Immature natural killer cell (primary cell): ENCODE data around the gene FAM241A. TPM values are rescaled to one million over a fixed set of nuclear protein-coding genes. Genes with fewer than 3 reads are reported as not detected.
"Not testable (repeated sequence)": the region's sequence is repeated elsewhere in the genome, so short reads cannot be mapped to it uniquely, and the experiment has no call there.

ENCODE experiments used
- DNase-seq, 3 donors: peaks; one replicate each; pipeline ENCODE4 v3.0.0; 2022; ENCODE audit warnings: mixed read lengths in 1 of 3
- H3K27ac Mint-ChIP-seq, 6 donors: one replicate each; pipeline ENCODE4 v1.8.0; 2020; ENCODE audit warnings: mixed read lengths in 6 of 6, mild to moderate bottlenecking in 5 of 6, inconsistent platforms in 4 of 6, moderate library complexity in 3 of 6
- H3K27me3 Mint-ChIP-seq, 3 donors: one replicate each; pipeline ENCODE4 v1.8.0; 2020 to 2021; ENCODE audit warnings: low read depth in 3 of 3, mild to moderate bottlenecking in 3 of 3, mixed read lengths in 3 of 3, moderate library complexity in 3 of 3, inconsistent platforms in 1 of 3
- H3K36me3 Mint-ChIP-seq, 3 donors: one replicate each; pipeline ENCODE4 v1.8.0; 2020; ENCODE audit warnings: mixed read lengths in 3 of 3, inconsistent platforms in 2 of 3, mild to moderate bottlenecking in 2 of 3
- H3K4me1 Mint-ChIP-seq, 2 donors: one replicate each; pipeline ENCODE4 v1.8.0; 2020; ENCODE audit warnings: inconsistent platforms in 2 of 2, mild to moderate bottlenecking in 2 of 2, mixed read lengths in 2 of 2, moderate library complexity in 1 of 2
- H3K4me3 Mint-ChIP-seq, 5 donors: one replicate each; pipeline ENCODE4 v1.8.0; 2020; ENCODE audit warnings: mild to moderate bottlenecking in 5 of 5, mixed read lengths in 5 of 5, inconsistent platforms in 3 of 5, moderate library complexity in 3 of 5
- H3K9me3 Mint-ChIP-seq, 6 donors: one replicate each; pipeline ENCODE4 v1.8.0; 2020; ENCODE audit warnings: mild to moderate bottlenecking in 6 of 6, mixed read lengths in 6 of 6, inconsistent platforms in 4 of 6, moderate library complexity in 3 of 6
- polyA plus RNA-seq, 3 donors: library from polyadenylated mRNA; unstranded; fragments of 300-500 nt; fragmentation: Illumina TruSeq; gene quantifications; one replicate each; pipeline ENCODE4 v1.2.3, GENCODE V29; 2021

Gene FAM241A
- 1 to 10 TPM in 1 of 3 donors, under 1 TPM in 2; 0.67 to 1.4 (median 0.71) TPM for polyA plus RNA-seq

GRCh38 chr4:112145326-112145789 lies at the start of gene FAM241A:
FAM241A (plus strand) TSS chr4:112145454; CDS start chr4:112145581, 127 bp downstream.
- Mint-ChIP-seq H3K36me3 (no peaks in the 10 kb centered on the region), H3K27me3 (peaks cover 3 to 9% (median 5%) of the 10 kb centered on the region in 3 donors), H3K4me1 (peaks cover 11 to 19% of the 10 kb centered on the region in 2 donors), H3K9me3 (no peaks in the 10 kb centered on the region), H3K27ac (peak within 1 kb of the TSS; percentile 61 to 95 (median 88)), H3K4me3 (peak within 1 kb of the TSS; percentile 84 to 95 (median 93))
- peak; percentile 82 to 85 (median 84) for DNase-seq

DNA sequence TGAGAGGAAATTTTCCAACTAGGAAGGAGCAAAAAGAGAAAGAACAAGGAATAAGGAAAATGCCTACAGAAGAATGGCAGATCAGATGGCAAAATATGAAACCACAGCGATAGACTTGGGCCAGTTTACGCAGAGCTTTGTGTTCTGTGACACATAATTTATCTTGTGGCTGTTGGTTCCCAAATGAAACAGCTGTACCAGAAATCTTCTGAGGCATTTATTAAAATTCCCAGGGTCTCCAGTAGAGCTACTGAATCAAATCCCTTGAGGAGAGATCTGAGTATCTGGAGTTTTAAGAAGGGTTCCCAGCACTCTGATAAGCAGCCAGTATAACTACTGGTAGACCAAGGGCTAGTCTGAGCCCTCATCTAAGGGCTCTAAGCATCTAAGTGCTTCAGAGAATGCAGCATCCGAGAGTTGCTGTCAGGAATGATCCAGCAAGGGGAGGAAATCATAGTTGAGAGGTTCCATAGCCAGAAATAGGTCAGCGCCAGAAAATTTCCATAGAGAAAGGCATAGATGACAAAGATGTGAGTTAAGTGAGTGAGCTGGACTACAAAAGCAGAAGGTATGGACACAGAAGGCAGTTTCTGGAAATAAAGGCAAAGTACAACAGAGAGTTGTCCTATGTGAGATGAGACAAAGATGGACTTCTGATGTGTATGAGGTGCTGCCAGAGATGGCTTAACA lies 46.3 kb upstream of the FAM241A start:
- Mint-ChIP-seq H3K36me3 (no peaks in the 10 kb centered on the region), H3K4me3 (no peak overlapping the region), H3K9me3 (no peaks in the 10 kb centered on the region), H3K27ac (no peak overlapping the region), H3K4me1 (no peaks in the 10 kb centered on the region), H3K27me3 (peaks cover 0 to 8% (median 6%) of the 10 kb centered on the region in 3 donors)
- no peak for DNase-seq

DNA sequence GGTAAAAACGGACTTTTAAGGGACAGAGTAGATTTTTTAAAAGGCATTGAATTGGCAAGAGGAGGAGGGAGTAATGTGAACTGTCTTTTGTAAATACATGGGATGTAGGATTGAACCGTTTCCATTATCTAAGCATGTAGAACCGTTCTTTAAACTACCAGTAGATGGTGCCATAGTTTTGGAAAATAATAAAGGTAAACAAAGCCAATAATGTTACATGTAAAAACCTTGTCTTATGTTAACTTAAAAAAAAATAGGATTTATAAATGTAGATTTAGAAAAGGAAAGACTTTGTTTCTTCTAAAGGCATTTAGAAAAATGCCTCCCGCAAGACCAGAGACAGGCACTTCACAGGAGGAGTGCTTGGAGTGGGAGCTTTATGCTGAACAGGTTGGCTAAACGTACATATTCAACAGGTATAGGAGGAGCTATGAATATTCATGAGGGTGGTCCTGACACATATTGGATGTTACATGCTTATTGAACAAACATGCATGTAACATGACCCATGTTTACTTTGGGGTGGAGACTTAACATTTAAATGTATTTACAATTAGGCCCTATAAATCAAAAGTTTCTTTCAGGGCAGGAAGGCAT lies 45.5 kb upstream of the FAM241A start:
- no peaks in the 10 kb centered on the region for H3K36me3 Mint-ChIP-seq
- H3K27ac Mint-ChIP-seq = no peak overlapping the region
- H3K4me1 Mint-ChIP-seq = no peaks in the 10 kb centered on the region
- H3K9me3 Mint-ChIP-seq = no peaks in the 10 kb centered on the region
- H3K4me3 Mint-ChIP-seq = no peak overlapping the region
- H3K27me3 Mint-ChIP-seq = peaks cover 0 to 8% (median 6%) of the 10 kb centered on the region in 3 donors
- DNase-seq = peak; percentile 28 to 38 (median 34)

GRCh38 chr4:112102875-112103370 lies 42.3 kb upstream of the FAM241A start:
- H3K27me3 Mint-ChIP-seq = peaks cover 0 to 4% (median 0%) of the 10 kb centered on the region in 3 donors
- no peaks in the 10 kb centered on the region for H3K9me3 Mint-ChIP-seq
- DNase-seq = no peak
- no peaks in the 10 kb centered on the region for H3K4me1 Mint-ChIP-seq
- no peak overlapping the region for H3K27ac Mint-ChIP-seq
- no peak overlapping the region for H3K4me3 Mint-ChIP-seq
- H3K36me3 Mint-ChIP-seq = no peaks in the 10 kb centered on the region

- H3K27me3 Mint-ChIP-seq = peaks cover 0 to 2% (median 0%) of the 10 kb centered on the region in 3 donors
- H3K36me3 Mint-ChIP-seq = no peaks in the 10 kb centered on the region
- no peak for DNase-seq
- H3K27ac Mint-ChIP-seq = no peak overlapping the region
- H3K4me3 Mint-ChIP-seq = no peak overlapping the region
- no peaks in the 10 kb centered on the region for H3K9me3 Mint-ChIP-seq
- H3K4me1 Mint-ChIP-seq = no peaks in the 10 kb centered on the region
These were observed 39.9 kb upstream of the FAM241A start for GRCh38 chr4:112105201-112105969.

- Mint-ChIP-seq H3K9me3 (no peaks in the 10 kb centered on the region), H3K4me3 (no peak overlapping the region), H3K27ac (no peak overlapping the region), H3K36me3 (no peaks in the 10 kb centered on the region), H3K4me1 (no peaks in the 10 kb centered on the region), H3K27me3 (peaks cover 0 to 1% (median 0%) of the 10 kb centered on the region in 3 donors)
- DNase-seq = no peak
These were observed 35.7 kb upstream of the FAM241A start for GRCh38 chr4:112109360-112110058.

DNA sequence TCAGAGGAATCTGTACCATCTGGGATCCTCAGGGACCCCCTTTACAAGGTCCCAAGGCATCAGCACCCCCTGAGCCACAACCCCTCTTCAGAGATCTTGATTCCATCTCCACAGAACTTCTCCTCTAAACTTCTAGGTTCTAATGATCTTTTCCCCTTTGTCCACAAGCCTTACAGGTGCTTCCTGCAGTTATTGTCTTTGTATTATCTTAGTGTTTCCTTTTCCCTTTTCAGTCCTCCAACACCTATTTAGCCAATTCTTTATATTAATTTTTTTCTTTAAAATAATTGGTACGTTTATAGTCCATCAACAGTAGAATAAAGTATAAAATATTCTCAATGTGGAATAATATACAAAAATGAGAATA lies 35.2 kb upstream of the FAM241A start:
- H3K4me3 Mint-ChIP-seq = no peak overlapping the region
- no peak overlapping the region for H3K27ac Mint-ChIP-seq
- DNase-seq = no peak
- peaks cover 0 to 1% (median 0%) of the 10 kb centered on the region in 3 donors for H3K27me3 Mint-ChIP-seq
- H3K9me3 Mint-ChIP-seq = no peaks in the 10 kb centered on the region
- no peaks in the 10 kb centered on the region for H3K4me1 Mint-ChIP-seq
- no peaks in the 10 kb centered on the region for H3K36me3 Mint-ChIP-seq

GRCh38 chr4:112111306-112111705 lies 33.9 kb upstream of the FAM241A start:
- Mint-ChIP-seq H3K4me3 (no peak overlapping the region), H3K36me3 (no peaks in the 10 kb centered on the region), H3K9me3 (no peaks in the 10 kb centered on the region), H3K27me3 (peaks cover 0 to 1% (median 0%) of the 10 kb centered on the region in 3 donors), H3K27ac (no peak overlapping the region), H3K4me1 (no peaks in the 10 kb centered on the region)
- no peak for DNase-seq

DNA sequence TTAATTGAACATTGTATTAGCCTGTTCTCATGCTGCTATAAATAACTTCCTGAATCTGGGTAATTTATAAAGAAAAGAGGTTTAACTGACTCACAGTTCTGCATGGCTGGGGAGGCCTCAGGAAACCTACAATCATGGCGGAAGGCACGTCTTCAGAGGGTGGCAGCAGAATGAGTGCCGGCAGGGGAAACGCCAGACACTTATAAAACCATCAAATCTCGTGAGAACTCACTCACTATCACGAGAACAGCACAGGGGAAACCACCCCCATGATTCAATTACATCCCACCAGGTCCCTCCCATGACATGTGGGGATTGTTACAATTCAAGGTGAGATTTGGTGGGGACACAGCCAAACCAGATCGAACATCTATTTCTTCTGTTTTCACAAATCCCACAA lies 33.2 kb upstream of the FAM241A start:
- H3K4me3 Mint-ChIP-seq, H3K36me3 Mint-ChIP-seq, H3K4me1 Mint-ChIP-seq, DNase-seq, H3K9me3 Mint-ChIP-seq, H3K27ac Mint-ChIP-seq, H3K27me3 Mint-ChIP-seq: not testable (repeated sequence)

DNA sequence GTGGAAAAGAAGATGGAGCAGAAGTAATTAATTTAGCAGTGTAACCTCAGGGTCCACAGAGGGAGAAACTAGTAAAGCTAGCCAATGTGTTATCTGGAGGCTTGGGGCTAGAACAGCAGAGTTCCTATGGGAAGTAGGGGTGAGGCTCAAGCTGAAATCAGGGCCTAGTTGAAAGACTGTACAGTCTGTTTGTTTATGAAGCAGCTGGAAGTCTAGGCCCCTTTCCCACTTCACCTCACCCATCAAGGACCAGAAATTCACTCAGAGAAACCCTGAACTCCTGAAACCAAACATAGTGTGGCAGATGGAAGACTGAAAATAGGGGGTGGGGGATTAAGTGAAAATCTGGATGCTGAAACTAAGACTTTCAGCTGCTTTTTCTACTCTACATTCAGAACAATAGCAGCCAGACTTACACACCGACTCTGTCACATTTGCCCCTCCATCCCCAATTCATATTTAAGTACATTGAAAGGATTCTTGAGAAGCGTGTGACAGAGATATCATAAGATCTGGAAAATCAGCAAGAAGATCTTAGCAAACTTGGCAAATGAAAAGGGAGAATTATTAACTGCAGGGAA lies 32.6 kb upstream of the FAM241A start:
- Mint-ChIP-seq H3K4me3 (no peak overlapping the region), H3K4me1 (no peaks in the 10 kb centered on the region), H3K27ac (no peak overlapping the region), H3K27me3 (peaks cover 0 to 1% (median 0%) of the 10 kb centered on the region in 3 donors), H3K36me3 (no peaks in the 10 kb centered on the region), H3K9me3 (no peaks in the 10 kb centered on the region)
- DNase-seq = no peak

- Mint-ChIP-seq H3K27me3 (peaks cover 0 to 1% (median 0%) of the 10 kb centered on the region in 3 donors), H3K36me3 (no peaks in the 10 kb centered on the region), H3K4me1 (no peaks in the 10 kb centered on the region), H3K4me3 (no peak overlapping the region), H3K9me3 (no peaks in the 10 kb centered on the region), H3K27ac (no peak overlapping the region)
- DNase-seq = no peak
These were observed 31.4 kb upstream of the FAM241A start for GRCh38 chr4:112113864-112114263.

GRCh38 chr4:112114452-112114851 lies 30.8 kb upstream of the FAM241A start:
- Mint-ChIP-seq H3K9me3 (no peaks in the 10 kb centered on the region), H3K4me3 (no peak overlapping the region), H3K36me3 (no peaks in the 10 kb centered on the region), H3K27ac (no peak overlapping the region), H3K27me3 (peaks cover 0 to 1% (median 0%) of the 10 kb centered on the region in 3 donors), H3K4me1 (peaks cover 2 to 4% of the 10 kb centered on the region in 2 donors)
- no peak for DNase-seq

- Mint-ChIP-seq H3K36me3 (no peaks in the 10 kb centered on the region), H3K27me3 (no peaks in the 10 kb centered on the region), H3K4me1 (peaks cover 5 to 9% of the 10 kb centered on the region in 2 donors), H3K9me3 (no peaks in the 10 kb centered on the region), H3K4me3 (no peak overlapping the region), H3K27ac (no peak overlapping the region)
- no peak for DNase-seq
These were observed 26.4 kb upstream of the FAM241A start for GRCh38 chr4:112118742-112119352.
